HepG2 (cell line): Measurements from ENCODE around the gene PSMD1. TPM values are rescaled to one million over a fixed set of nuclear protein-coding genes. Genes with fewer than 3 reads are reported as not detected.

Experiments
- ATAC-seq: fragments of 200-7000 bp; cut with Tn5 transposase; 3 replicates; pipeline ENCODE4 v1.9.1; 2020; ENCODE audit warnings: mild to moderate bottlenecking, moderate library complexity
- BruUV-seq: library from RNA; stranded (reverse); fragments of 400-500 nt; replicated peaks from 2 replicates; lab custom pipeline; 2021; lab: Mats Ljungman, UMichigan
- CTCF ChIA-PET: fragments of 300-600 bp; formaldehyde crosslinking; extraction: SDS; loops from one replicate; lab custom pipeline; 2021; ENCODE audit warnings: low total read pairs, inconsistent platforms, low intra/inter-chr PET ratio; lab: Yijun Ruan, JAX
- POLR2A ChIA-PET: fragments of 350-600 bp; sonication (Branson Sonifier 250); formaldehyde crosslinking; loops from one replicate; lab custom pipeline; 2020; ENCODE audit warnings: antibody characterized with exemption, inconsistent platforms; lab: Yijun Ruan, JAX
- DNase-seq: peaks from one replicate; pipeline ENCODE4 v3.0.0-alpha.2; 2015; ENCODE audit warnings: low spot score
- FAIRE-seq: peaks from 3 replicates; lab custom pipeline; 2011; peaks lifted over from hg19 to GRCh38; lab: Jason Lieb, UNC
- H2AFZ ChIP-seq: one replicate; pipeline ENCODE4 v1.6.1; 2011; ENCODE audit warnings: low read length, inconsistent platforms
- H3K27ac ChIP-seq: fragments of 300-600 bp; 3 replicates; pipeline ENCODE4 v1.8.0; 2011; ENCODE audit warnings: mixed run types, mild to moderate bottlenecking, mixed read lengths, low read length, inconsistent platforms; ENCODE audit not compliant: insufficient read depth; ENCODE audit errors: extremely low read length
- H3K27me3 ChIP-seq, 2 experiments: fragments of 200-600 bp in 1 of 2; 2 replicates in 1 of 2; 3 replicates in 1 of 2; pipeline versions ENCODE4 v1.6.0 to v1.8.0; 2011; ENCODE audit warnings: low read length in 2 of 2, mild to moderate bottlenecking in 2 of 2, moderate library complexity in 2 of 2, inconsistent platforms in 1 of 2; ENCODE audit not compliant: insufficient read depth in 2 of 2, control insufficient read depth in 1 of 2
- H3K36me3 ChIP-seq, 2 experiments: fragments of 200-600 bp in 1 of 2; replicated peaks in 1 of 2; 2 replicates in 1 of 2; 3 replicates in 1 of 2; pipeline versions ENCODE4 v1.5.1 to v1.8.0; 2011; ENCODE audit warnings: low read length in 2 of 2, inconsistent platforms in 1 of 2; ENCODE audit not compliant: insufficient read depth in 2 of 2, control insufficient read depth in 1 of 2
- H3K4me1 ChIP-seq: 2 replicates; pipeline ENCODE4 v1.5.1; 2012; ENCODE audit warnings: low read length, inconsistent platforms; ENCODE audit not compliant: insufficient read depth
- H3K4me2 ChIP-seq: 2 replicates; pipeline ENCODE4 v1.6.0; 2011; ENCODE audit warnings: low read depth, low read length, inconsistent platforms
- H3K4me3 ChIP-seq, 3 experiments: fragments of 200-600 bp in 1 of 3; sonication (generic), shearing (Covaris generic) in 1 of 3; replicated peaks in 1 of 3; 2 replicates each; pipeline ENCODE4 v1.5.1; 2011 to 2016; ENCODE audit warnings: low read length in 3 of 3, inconsistent platforms in 2 of 3, low read depth in 2 of 3, mild to moderate bottlenecking in 2 of 3, control low read depth in 1 of 3, mixed read lengths in 1 of 3; ENCODE audit not compliant: insufficient read depth in 1 of 3
- H3K79me2 ChIP-seq: one replicate; pipeline ENCODE4 v1.6.1; 2011; ENCODE audit warnings: low read length, inconsistent platforms; ENCODE audit not compliant: insufficient read depth
- H3K9ac ChIP-seq: 2 replicates; pipeline ENCODE4 v1.6.0; 2011; ENCODE audit warnings: mild to moderate bottlenecking, low read depth, low read length, inconsistent platforms; ENCODE audit not compliant: insufficient read depth
- H3K9me3 ChIP-seq: 2 replicates; pipeline ENCODE4 v1.5.1; 2012; ENCODE audit warnings: mild to moderate bottlenecking, low read length
- H4K20me1 ChIP-seq: 2 replicates; pipeline ENCODE4 v1.6.0; 2011; ENCODE audit warnings: inconsistent platforms, mild to moderate bottlenecking, low read length, moderate library complexity; ENCODE audit not compliant: insufficient read depth
- TEAD2 ChIP-seq: sonication (generic); formaldehyde crosslinking; IDR thresholded peaks from 2 replicates; pipeline ENCODE4 v1.9.0; 2021; ENCODE audit warnings: missing genetic modification reagents
- TEF ChIP-seq: sonication (generic); formaldehyde crosslinking; IDR thresholded peaks from 2 replicates; pipeline ENCODE4 v1.5.0; 2020; ENCODE audit warnings: missing genetic modification reagents
- ZNF160 ChIP-seq: sonication (generic); formaldehyde crosslinking; IDR thresholded peaks from 2 replicates; pipeline ENCODE4 v1.8.0; 2022; ENCODE audit warnings: mild to moderate bottlenecking, inconsistent platforms, missing genetic modification reagents
- ZNF513 ChIP-seq: sonication (generic); formaldehyde crosslinking; conservative IDR thresholded peaks from 2 replicates; pipeline ENCODE4 v1.5.0; 2020; ENCODE audit warnings: missing genetic modification reagents
- WGBS: methylation state at CpG from one replicate; pipeline ENCODE4 v1.1.6; 2017; ENCODE audit warnings: low lambda C conversion rate; 5-methylcytosine and 5-hydroxymethylcytosine counted together
- in situ Hi-C: cut with HindIII; loops from 2 replicates; pipeline ENCODE4 v1.10.0; 2017; ENCODE audit warnings: low pct_unique_long_range_greater_than_20kb; ENCODE audit not compliant: extremely low pct_ligation_motif_present
- intact Hi-C: fragments of 100-400 bp; cut with micrococcal nuclease; formaldehyde crosslinking; loops from one replicate; pipeline ENCODE4 v1.10.0; 2022; ENCODE audit not compliant: unreplicated experiment
- polyA plus RNA-seq, 8 experiments: library from polyadenylated mRNA; depleted of rRNA in 3 of 8; stranded (reverse) in 7 of 8; unstranded in 1 of 8; fragments of >200 nt; fragmentation: Illumina TruSeq in 4 of 8; extraction: Trizol in 4 of 8; gene quantifications; 2 replicates each; pipeline versions ENCODE4 v1.2.1 to v1.2.3, GENCODE V29; 2011 to 2016; ENCODE audit warnings: low read depth in 4 of 8, missing spikeins in 1 of 8, mixed read lengths in 1 of 8; ENCODE audit not compliant: insufficient read depth in 1 of 8
- total RNA-seq, 5 experiments: library from RNA; depleted of rRNA; stranded (reverse); fragments of >200 nt; fragmentation: Illumina TruSeq; extraction: Trizol; gene quantifications; 2 replicates each; pipeline ENCODE4 v1.2.3, GENCODE V29; 2016; ENCODE audit warnings: low read depth in 1 of 5

PSMD1 gene
- total and polyA plus RNA-seq, 2 of the 13 experiments (the other 11 are each of a cell fraction or from before 2014, with no cell fraction given): 136 to 191 TPM

- ATAC-seq: no peak
- intact Hi-C loops: no loop called here
Observed at GRCh38 chr2:231030725-231031124, 25.9 kb upstream of the PSMD1 start.

More at GRCh38 chr2:231030725-231031124, 25.9 kb upstream of the PSMD1 start:
- no peaks in the 10 kb centered on the region for H3K27me3 ChIP-seq
- WGBS: 80% methylated on average over 3 of the region's 3 CpGs
- H3K9me3 ChIP-seq: no peaks in the 10 kb centered on the region
- no peaks in the 10 kb centered on the region for H4K20me1 ChIP-seq
- no peak overlapping the region for H2AFZ ChIP-seq
- no peak for DNase-seq
- no TSS peak for BruUV-seq
- H3K4me3 ChIP-seq: no peak overlapping the region
- H3K79me2 ChIP-seq: no peaks in the 10 kb centered on the region
- in situ Hi-C loops: no loop called here
- CTCF ChIA-PET: no interaction called here
- FAIRE-seq: no peak
- peaks cover 72% of the 10 kb centered on the region for H3K4me1 ChIP-seq
- POLR2A ChIA-PET: interaction anchor here (5.1 kb wide), 1 partner anchor 21 kb away, joined by 66 read pairs; no protein-coding TSS in a partner anchor
- H3K36me3 ChIP-seq: no peaks in the 10 kb centered on the region
- H3K9ac ChIP-seq: no peak overlapping the region
- TF ChIP-seq ZNF160 (CRISPR knock-in tag) (no peak), ZNF513 (CRISPR knock-in tag) (no peak), TEF (CRISPR knock-in tag) (no peak), TEAD2 (CRISPR knock-in tag) (no peak)
- H3K4me2 ChIP-seq: no peak overlapping the region
- H3K27ac ChIP-seq: no peak overlapping the region
